Fibroblast of the conjunctiva (primary cell): Measurements from ENCODE around the gene KRT78.
"Not testable (repeated sequence)": the region's sequence is repeated elsewhere in the genome, so short reads cannot be mapped to it uniquely, and the experiment has no call there.

Experiments used
- DNase-seq: peaks from one replicate; pipeline ENCODE4 v3.0.0-alpha.2; 2010; ENCODE audit warnings: low read depth

Gene KRT78

DNA sequence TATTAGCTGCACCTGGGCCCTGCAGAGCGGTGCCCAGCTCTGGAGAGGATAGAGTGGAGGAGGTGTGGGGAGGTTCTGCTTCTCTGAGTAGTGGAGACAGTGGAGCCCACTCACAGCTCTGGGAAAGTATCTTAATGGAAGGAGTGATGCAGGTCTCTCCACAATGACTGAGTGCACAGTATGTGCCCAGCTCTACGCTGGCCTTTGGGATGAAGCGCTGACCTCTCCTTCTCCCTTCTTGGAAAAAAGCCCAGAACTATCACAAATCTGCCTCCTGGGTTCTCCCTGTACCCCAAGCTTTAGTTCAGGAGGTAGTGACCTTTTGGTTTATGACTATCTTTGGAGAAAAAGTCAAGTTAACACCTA, 52.4 kb downstream of the KRT78 start:
- no peak for DNase-seq

DNA sequence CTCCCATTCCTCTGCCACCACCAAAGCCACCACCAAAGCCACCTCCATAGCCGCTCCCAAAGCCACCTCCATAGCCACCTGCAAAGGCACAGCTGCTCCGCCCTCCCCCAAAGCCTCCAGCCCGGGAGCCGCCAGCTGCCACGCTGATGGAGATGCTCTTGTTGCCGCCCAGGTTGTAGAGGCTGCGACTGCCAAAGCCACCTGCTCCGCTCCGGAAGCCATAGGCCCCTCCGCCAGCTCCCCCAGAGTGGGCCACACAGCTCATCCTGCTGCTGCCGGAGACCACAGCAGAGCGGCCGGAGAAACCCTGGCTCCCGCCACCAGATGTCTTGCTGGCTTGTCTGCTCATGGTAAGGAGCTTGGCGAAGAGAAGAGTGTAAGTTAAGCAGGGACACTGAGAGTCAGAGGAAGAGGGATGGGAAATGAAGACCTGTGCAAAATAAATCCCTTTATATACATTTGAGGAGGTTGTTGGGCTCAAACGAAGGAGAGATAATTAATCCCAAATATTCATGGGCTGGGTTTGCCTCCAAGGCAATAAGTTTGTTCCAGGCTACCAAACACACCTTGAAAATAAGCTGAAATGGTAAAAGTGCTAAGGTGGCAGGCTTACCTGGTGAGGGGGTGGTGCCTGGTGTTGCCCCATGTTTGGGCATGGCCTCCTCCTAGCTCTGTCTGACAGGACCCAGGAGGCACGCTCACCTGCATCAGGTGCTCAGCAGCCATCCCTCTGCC, 52.9 kb downstream of the KRT78 start, which contains the start of gene KRT3:
KRT3 (minus strand) TSS at position 424 of the 735 bp plus-strand sequence; CDS start at position 349, 75 bp downstream.
- no peak for DNase-seq

DNA sequence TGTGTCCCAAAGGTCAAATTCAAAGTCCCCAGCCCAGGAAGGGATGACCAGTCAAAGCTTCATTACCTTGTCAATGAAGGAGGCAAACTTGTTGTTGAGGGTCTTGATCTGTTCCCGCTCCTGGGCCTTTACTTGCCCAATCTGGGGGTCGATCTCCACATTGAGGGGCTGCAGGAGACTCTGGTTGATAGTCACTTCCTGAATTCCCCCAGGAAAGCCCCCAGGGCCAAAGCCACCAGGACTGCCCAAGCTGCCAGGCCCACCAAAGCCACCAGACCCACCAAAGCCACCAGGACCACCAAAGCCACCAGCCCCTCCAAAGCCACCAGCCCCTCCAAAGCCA, 53.5 kb downstream of the KRT78 start:
- DNase-seq, result not testable (repeated sequence)

DNA sequence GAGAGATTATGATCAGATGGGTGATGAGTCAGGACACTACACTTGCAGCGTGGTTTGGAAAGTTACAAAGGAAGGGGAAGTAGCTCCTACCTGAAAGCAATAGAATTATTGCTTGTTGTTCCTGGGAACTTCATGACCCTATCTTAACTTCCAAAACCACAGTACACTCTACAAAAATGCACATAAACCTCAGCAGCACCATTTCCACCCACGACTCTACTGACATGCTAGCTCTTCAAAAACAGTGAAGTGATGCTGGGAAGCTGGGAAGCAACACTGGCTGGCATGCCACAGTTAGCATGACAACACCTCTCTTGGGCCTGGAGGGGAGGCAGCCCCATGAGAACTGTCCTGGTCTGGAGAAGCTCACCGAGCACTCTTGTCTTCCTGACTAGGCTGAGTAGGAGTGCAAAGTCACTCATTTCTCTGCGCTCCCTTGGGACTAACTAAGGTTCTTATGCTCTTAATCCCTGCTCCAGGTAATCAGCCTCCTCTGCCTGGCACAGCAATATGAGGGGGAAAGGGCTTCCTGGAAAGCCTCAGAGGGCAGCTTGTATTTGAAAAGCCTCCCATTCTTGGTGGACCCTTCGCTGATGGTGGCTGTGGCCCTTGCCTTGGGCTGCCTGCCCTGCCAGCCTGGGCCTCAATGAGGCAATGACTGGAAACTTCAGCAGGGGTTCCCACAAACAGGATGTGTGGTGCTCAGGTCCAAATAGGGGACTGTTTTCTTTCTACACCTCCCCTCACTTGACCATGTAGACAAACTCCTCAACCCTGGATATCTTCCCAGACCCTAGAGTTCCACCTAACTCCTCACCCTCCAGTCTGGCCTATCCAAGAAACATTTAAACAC, 54.1 kb downstream of the KRT78 start:
- no peak for DNase-seq

DNA sequence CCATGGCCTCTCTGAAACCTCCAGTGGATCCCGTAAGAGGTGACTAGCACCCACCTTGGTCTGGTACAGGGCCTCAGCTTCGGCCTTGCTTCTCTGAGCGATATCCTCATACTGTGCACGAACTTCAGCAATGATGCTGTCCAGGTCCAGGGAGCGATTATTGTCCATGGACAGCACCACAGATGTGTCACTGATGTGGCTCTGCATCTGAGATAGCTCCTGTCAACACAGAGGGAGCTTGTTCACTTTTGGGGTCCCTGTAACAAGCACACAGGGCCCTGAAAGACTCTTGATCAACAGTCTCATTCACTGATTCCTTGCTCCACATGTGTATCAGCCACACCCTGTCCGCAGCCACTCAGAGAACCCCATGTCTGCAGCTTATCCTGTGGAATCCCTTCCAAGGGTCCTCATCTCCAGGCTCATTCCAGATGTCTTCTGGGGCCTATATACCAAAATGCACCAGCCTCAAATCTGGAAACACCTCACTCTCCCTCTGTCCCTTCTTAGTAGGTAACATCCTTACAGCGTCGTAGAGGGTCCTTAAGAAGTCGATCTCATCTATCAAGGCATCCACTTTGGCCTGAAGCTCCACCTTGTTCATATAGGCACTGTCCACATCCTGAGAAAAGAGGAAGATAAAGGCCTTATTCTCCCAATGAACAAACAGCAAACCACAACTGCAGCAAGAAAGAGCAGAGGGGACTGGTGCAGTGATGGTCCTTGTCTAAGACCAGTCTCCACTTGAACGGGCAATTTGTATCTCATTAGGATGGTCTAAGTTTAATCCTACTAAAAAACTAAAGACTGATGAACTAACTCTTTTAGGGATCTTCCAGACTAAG, 56.4 kb downstream of the KRT78 start:
- no peak for DNase-seq

DNA sequence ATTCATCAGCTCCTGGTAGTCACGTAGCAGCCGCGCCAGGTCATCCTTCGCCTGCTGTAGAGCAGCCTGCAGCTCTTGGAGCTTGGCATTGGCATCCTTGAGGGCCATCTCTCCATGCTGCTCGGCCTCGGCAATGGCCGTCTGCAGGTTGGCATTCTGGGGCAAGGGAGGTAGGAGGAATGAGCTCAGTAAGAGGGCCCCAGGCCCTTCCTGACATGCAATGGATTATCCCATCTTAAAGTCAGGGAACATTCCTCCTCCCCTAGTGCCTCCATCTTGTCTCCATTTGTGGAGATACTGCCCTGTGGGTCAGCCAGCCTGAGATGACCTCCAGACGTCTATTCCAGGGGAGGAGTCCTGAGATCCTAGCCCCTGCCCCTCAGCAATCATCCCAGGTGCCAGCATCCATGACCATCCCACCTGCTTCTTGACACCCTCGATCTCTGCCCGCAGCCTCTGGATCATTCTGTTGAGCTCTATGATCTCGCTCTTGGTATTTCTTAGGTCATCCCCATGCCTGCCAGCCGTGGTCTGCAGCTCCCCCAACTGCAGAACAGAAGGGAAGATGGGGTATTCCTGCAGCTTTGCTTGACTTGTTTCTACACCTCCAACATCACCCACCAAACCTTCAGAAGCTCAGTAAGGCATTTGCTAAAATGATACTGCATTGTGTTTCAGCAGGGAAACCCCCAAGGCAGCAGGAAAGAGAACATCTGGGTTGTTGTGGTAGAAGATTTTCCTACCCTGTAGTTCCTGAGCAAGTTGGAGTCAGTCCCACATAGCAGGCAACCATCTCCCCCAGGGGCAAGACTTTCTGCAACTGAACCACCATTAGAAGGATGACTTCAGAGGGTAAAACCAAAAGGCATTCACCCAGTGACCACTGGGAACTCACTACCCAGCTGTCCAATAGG, 57.3 kb downstream of the KRT78 start:
- no peak for DNase-seq

DNA sequence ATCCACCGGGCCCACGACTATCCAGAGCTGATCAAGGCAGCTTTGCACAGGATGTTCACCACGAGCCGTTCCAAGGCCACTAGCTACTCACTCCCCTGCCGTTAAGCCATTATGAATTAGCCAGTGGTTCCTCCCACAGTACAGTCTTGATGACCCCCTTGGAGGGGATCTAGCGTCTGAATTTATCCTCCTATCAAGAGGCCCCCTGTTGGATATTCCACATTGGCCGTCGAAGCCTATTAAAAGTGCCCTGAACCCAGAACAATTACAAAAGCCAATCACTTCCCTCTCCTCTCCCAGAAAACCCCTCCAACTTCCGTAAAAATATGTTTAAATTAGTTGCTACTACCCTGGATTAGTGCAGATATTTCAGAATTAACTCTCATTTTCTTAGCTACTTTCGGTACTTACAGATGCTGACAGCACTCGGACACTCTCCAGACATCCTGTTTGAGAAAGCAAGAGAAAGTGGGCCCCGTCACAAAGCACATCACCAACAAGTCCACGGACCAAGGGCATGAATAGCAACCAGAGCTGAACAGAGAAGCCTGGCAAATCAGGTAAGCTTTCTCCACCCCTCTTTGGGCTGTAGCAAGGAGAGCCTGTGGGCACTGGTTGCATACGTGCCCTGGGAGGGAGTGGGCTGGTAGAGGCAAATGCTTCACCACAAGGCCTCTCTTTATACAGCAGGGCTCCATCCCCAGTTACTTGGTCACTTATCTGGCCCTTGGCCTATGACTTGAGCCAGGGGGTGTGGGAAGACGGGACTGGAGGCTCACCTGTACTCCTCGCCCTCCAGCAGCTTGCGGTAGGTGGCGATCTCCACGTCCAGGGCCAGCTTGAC, 58.1 kb downstream of the KRT78 start:
- no peak for DNase-seq

DNA sequence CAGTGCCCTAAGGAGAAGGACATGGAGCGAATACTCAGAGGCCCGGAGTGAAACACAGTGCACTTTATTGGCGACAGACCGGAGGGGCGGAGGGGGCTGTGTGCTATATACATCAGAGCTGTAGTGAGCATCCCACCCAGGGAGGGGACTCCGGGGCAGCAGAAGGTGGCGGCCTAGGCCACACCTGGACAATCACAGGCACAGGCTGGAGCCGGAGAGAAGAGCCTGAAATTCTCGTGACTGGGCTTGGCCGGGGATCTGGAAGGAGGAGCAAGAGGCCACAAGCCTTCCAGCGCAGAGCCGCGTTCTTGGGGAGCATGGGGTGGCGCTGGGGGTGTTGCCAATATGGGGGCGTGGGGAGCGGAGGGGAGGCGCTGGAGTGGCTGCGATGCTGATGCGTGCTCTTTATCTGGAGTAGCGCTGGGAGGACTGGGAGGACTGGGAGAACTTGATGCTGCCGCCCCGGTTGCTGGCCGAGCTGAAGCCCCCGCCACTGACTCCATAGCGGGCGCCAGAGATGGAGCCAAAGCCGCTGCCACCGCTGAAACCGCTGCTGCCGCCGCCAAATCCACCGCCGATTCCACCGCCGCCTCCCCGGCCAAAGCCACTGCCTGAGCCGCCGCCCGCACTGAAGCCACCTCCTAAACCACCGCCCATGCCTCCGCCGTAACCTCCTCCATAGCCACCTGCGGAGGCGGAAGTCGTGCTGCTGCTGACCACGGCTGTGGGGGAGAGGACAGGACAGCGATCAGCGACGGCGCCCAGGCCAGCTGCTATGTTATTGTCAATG, 59.0 kb downstream of the KRT78 start:
- DNase-seq, result no peak

DNA sequence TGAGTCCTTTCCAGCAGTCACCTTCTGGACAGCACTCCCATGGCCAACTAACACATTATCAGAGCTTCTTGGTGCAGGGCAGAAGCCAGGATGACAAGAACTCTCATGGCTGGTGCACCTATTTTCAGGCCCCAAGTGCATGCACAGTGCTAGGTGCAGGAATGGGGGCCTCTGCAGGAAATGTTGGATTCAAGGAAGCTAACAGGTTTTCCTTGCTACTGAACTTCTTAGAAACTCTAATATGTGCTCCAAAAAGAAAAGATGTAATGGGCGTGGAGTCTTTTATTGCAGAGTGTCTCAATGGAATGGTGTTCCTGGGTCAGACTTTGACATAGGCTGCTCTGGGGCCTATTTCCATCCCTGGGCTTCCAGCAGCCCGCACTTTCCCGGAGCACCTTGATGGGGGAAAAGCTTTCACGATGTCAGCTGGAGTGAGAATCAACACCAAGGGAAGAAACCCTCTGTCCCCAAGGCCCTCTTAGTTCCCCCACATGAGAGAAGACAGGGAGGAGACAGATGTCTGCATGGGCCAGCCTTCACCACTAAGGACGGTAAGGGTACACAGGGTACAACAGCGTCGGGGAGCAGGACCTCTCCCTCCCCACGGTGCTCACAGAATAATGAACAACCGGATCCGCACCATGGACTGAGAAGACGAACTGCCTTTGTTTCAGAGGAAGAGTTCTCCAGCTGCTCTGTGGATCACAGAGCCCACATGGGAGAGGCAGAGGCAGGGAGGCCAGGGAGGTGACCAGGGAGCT, 59.7 kb downstream of the KRT78 start:
- DNase-seq, result no peak

DNA sequence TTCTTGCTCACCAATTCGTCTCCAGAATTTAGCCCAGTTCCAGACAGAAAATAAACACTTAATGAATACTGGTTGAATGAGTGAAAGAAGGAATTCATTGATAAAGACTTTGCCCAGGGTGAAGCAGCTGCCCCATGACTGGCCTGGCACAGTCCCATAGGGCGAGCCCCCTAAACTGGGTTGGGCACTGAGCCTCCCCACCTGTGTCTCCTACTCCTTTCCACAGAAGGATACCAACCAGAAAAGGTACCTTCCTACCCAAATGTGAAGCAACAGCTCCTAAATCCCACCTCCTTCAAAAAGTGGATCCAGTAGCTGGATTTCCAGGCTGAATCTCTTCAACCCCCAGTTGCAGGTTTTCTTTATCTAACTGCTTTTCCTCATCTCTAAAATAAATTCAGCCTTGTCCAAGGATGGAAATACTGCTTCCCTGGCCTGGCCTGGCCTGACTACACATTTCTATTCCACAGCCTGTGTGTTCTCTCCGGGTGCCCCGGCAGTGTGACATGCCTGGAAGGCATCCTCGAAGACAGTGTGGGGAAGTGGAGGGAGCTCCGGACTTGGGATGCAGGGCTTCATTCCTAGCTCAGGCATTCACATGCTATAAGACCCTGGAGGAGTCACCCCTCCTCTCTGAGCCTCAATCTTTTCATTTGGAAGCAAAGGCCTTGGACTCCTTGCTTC, 60.5 kb downstream of the KRT78 start:
- no peak for DNase-seq
